NCI-H774 (cell line): ENCODE results near the gene COPZ2.
A peak's percentile ranks its signal among the peaks of the same experiment; 100 is the strongest.
"Not testable (repeated sequence)": the region's sequence is repeated elsewhere in the genome, so short reads cannot be mapped to it uniquely, and the experiment has no call there.

Experiments
- DNase-seq: peaks from one replicate; lab custom pipeline; 2025; lab: John Stamatoyannopoulos, UW

Gene COPZ2

GRCh38 chr17:48028736-48029135, 8.9 kb downstream of the COPZ2 start:
- no peak for DNase-seq

GRCh38 chr17:48027322-48027981, 10.1 kb downstream of the COPZ2 start:
- DNase-seq, result no peak

GRCh38 chr17:48026502-48027321, 10.9 kb downstream of the COPZ2 start:
- DNase-seq, result peak; percentile 94

- no peak for DNase-seq
These were observed 11.6 kb downstream of the COPZ2 start for GRCh38 chr17:48025904-48026501.

GRCh38 chr17:48025040-48025903, 12.3 kb downstream of the COPZ2 start:
- peak; percentile 99 for DNase-seq

GRCh38 chr17:48024149-48025039, 13.2 kb downstream of the COPZ2 start:
- peak; percentile 62 for DNase-seq

- DNase-seq, result peak; percentile 94
These were observed 14.0 kb downstream of the COPZ2 start for GRCh38 chr17:48023400-48024148.

GRCh38 chr17:48022901-48023300, 14.7 kb downstream of the COPZ2 start:
- DNase-seq, result peak; percentile 62

- DNase-seq, result no peak
These were observed 15.7 kb downstream of the COPZ2 start for GRCh38 chr17:48021934-48022333.

- not testable (repeated sequence) for DNase-seq
These were observed 19.8 kb downstream of the COPZ2 start for GRCh38 chr17:48017817-48018158.

- DNase-seq, result no peak
These were observed 21.5 kb downstream of the COPZ2 start for GRCh38 chr17:48016112-48016511.

- DNase-seq, result no peak
These were observed 22.9 kb downstream of the COPZ2 start for GRCh38 chr17:48014595-48015111.

GRCh38 chr17:48013876-48014594, 23.6 kb downstream of the COPZ2 start:
- DNase-seq, result no peak

- no peak for DNase-seq
These were observed 24.9 kb downstream of the COPZ2 start for GRCh38 chr17:48012654-48013053.

GRCh38 chr17:48012151-48012520, 25.5 kb downstream of the COPZ2 start:
- DNase-seq, result peak; percentile 90

GRCh38 chr17:48011405-48012150, 26.0 kb downstream of the COPZ2 start:
- DNase-seq, result peak; percentile 44

- no peak for DNase-seq
These were observed 27.4 kb downstream of the COPZ2 start for GRCh38 chr17:48010193-48010592.

- no peak for DNase-seq
These were observed 30.5 kb downstream of the COPZ2 start for GRCh38 chr17:48006936-48007709.
